Measurements from ENCODE around the gene CPTP.

- no peak for TF ChIP-seq EP300 (IDR thresholded peaks at IDR 0.05; ENCODE audit: borderline replicate concordance in 1 of 2, control insufficient read depth in 1 of 2, low read depth in 2 of 2, low read length in 2 of 2)
- TF ChIP-seq ELK1 (IDR thresholded peaks at IDR 0.05; ENCODE audit: low read depth, low read length) = no peak
- no peak for TF ChIP-seq CTCF (IDR thresholded peaks at IDR 0.05 in 2 of 3, conservative IDR thresholded peaks at IDR 0.05 in 1 of 3; ENCODE audit: control insufficient read depth in 2 of 3, extremely low read depth in 1 of 3, insufficient read depth in 1 of 3, low read depth in 3 of 3, low read length in 3 of 3)
These were observed 11.9 kb upstream of the CPTP start for GRCh38 chr1:1312450-1313314.

All from GM12878 (cell line).